ENCODE data around the gene RBM12.
A peak's percentile ranks its signal among the peaks of the same experiment; 100 is the strongest.

RBM12 gene

DNA sequence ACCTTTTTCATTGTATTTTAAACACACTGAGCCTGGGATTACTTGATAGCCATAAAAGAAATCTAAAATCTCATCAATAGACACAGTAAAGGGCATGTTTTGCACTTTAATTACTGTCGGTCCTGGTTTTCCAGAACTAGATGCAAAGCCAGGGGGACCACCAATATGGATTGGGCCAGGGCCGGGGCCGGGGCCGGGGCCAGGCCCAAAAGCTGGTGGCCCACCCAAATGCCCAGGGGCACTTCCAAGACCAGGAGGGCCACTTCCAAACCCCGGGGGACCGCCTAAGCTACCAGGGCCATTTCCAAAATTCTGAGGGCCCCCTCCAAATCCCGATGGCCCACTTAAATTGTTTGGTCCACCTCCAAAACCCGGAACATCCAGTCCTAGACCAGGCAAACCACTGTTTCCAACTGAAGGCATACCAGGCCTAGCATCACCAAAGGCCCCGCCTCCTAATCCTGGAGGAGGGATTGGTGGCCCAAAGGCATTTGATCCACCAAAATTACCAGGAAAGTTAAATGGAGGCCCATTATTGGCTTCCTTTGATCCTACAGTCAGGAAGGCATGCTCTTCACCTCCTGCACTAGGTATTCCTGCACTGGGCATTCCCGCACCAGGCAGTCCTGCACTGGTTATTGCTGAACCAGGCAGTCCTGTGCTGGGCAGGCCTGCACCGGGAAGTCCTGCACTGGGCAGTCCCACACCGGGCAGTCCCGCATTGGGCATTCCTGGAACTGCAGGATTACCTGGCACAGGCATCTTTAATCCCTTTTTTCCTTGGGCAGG, 11.9 kb downstream of the RBM12 start:
- DNase-seq: no peak

DNA sequence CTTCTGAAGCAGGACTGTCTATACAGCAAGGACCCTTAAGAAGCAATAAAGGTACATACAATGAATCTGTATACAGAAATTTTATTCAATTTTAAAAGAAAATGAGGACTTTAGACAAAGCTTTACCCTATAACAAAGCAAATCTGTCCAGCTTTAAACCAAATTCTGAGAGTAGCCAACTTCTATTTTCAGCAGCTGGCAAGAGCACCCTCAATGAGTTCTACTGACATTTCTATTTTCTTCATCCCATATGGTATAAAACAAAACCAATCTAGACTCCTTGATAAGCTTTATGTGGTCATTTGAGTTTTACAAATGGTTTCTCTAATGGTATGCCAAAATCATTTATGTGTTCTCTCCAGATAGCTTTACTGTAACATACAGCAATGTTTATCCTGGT, 12.7 kb downstream of the RBM12 start:
- no peak for DNase-seq

DNA sequence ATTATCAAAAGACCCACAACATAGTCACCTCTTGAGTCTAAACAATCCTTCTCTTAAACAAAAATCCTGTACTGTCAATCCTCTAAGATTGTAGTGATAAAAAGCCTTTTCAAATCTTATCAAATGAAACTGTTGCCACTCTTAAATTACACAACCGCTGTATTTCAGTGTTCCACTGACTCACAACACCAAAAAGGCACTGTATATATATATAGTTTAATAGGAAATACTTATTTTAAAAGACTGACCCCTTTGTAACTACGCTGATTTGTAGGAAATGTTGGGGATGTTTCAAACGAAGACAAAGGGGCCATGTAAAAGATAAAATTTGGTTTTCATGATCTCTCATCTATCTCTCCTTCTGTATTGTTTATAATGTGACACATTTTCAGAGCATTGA, 14.1 kb downstream of the RBM12 start:
- no peak for DNase-seq

DNA sequence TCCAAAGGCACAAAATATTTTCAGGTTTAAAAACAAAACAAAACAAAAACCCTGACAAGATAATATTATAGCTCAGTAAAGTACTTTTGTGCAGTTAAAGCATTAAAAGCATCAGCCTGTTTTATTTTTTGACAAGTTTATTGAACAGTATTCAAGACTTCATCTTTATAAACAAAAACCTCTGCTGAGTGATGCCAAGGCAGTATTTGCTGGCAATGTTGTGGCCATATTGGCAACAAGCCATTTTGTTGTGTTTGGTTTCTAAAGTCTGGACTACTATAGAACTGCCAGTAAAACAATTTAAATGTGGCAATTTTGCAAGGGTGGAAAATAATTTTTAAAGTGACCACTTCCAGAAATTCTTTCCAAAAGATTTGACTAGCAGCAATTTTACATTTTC, 15.9 kb downstream of the RBM12 start:
- DNase-seq: no peak

DNA sequence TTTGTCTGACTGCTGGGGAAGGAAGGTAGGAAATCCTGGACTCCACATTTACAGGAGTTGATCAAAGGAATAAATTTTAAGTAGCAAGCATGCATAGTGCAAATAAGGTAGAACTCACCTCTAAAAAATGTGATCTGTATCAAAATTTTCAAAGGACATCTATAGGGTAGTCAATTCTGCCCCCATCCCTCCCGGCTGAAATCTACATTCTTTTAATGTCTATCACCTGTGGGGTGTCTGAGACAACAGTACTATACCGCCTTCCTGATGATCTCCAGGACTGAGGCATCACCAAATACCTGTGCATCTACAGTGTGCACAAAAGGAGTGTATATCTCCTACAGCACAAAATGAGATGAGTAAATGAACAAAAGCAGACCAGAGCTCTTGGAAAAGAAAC, 19.9 kb downstream of the RBM12 start:
- DNase-seq: no peak

DNA sequence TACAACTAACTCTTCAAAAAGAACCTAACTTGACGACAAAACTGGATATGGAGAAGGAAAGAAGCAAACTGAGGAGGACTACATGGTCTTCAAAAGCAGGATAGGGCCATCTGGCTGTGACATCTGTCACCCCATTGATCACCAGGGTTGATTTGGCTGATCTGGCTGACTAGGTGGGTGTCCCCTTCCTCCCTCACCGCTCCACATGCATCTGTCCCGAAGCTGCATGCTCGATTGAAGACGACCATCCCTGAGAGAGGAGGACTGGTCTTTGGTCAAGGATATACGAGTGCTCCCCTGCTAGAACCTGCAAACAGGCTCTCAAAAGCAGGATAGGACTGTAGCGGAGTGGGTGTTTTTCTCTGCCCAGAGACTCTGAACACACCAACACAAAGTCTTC, 21.7 kb downstream of the RBM12 start:
- no peak for DNase-seq

DNA sequence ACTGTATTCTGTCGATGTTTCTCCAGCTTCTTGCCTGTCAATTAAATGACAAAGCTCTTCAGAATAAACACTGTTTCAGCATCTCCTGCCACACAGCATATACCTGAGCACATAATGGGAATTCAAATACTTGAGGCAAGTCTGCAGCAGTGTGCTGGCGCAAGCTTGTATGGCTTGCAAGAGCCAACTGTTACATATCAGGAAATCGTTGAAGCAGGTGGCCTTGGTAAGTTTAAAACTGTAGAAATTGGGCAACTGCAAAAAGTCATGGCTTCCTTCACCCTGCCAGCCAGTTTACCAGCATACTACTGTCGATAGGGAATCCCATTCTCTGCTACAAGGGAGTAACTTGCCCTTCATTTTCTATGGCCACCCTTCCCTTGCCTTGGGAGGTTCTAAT, 23.0 kb downstream of the RBM12 start:
- no peak for DNase-seq

DNA sequence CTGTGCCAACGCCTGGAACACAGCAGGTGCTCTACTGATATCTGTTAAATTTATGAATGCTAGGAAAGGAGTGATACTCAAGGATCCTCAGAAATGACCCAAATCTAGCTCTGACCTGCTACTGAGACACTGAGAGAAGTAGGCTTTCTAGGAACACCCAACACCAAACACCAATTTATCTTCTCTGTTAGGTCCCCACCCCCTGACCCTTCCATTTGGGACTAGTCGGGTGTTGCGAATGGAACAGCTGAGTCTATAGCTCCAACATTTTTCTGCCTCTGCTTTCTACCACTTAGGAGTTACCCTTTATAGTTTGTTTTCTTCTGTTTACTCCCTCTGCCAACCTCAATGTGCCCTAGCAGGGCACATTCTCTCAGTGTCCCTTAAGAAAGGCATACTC, 24.0 kb downstream of the RBM12 start:
- DNase-seq: no peak

DNA sequence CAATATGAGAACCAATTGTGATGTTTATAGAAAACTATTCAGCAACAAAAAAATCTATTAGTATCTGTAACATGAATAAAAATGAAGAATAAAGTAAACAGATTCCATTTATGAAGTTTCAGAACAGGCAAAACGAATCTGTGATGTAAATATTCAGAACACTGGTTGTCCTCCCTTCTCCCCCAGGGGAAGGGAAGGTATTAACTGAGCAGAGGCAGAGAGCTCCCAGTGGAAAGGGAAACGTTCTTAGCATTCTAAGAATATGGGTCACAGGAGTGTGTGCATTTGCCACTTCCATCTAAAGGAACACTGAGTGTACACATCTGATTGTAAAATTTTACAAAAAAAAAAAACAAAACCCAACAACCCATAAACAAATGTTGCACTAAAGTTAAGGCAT, 25.9 kb downstream of the RBM12 start:
- DNase-seq: no peak

DNA sequence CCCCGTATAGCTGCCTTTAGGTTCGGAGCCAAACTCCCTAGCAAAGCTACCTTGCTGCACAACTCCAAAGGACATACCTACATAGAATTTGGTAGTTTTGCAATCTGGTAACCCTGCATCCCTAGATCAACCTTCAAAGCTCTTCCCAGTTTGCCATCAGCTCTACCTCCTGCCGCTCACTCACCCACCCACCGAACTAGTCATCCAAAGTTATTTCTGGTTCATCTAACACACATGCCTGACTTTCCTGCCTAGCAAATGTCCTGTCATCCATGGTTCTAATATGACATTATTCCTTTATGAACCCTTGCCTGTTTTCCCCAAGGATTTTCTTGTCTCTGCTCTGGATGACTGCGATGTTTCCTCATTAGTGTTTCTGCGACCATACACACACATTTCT, 27.4 kb downstream of the RBM12 start:
- DNase-seq: no peak

DNA sequence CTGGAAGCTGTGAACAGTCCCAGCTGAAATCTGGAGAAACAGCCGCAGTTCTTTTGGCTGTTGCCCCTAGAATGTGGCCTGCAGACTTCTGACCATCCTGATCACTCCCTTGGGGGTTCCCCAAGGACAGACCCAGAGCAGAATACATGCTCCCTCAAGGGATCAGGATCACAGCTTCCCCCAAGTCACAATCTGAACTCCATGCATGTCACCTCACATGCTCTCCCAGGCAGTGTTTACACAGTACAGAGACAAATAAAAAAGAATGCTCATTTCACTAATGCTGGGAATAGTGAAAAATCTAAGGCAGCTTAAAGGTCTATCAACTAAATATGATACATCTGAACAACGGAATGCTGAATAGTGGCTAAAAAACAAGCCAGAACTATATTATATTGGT, 28.6 kb downstream of the RBM12 start:
- no peak for DNase-seq

DNA sequence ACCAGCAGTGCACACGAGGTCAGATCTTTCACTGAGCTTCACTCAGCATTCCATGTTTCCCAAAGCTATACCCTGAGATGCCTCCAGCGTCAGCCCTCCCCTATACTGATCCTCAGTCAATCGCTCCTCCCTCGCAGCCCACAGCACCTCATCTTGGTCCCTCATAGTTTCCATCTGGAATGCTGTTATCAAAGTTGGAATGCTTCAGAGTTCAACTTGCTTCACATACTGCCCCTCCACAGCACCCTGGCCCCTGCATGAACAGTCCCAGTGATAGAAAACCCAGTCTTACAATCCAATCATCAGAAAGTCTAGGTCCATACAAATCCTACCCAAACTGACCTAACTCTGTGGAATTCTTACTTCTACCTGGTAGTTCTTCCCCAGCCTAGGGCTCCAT, 29.0 kb downstream of the RBM12 start:
- no peak for DNase-seq

DNA sequence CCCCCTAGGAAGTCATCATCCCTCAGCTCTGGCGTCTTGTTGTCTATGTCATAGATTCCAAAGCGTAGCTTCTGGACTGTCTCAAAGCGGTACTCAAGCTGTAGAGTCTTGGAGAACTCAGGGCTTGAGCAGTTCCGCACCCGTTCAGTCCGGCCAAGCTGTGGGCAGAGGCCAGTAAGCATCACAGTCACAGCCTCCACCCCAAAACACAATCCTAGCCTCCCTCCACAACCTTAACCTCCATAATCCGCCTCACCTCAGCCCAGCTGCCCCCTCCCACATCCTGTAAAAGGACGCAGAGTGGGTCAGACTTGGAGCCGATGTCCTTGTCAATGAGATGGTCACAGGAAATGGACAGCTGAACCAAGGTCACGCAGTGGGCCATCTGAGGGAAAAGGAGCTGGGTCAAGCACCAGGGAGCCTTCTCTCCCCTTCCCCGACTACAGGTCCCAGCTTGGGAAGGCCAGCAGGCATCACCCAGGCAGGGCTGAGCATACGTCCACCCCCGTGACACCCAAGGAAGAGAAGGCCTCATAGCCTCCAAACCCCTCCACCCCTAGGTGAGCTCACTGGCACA, 32.1 kb downstream of the RBM12 start:
- DNase-seq: no peak

DNA sequence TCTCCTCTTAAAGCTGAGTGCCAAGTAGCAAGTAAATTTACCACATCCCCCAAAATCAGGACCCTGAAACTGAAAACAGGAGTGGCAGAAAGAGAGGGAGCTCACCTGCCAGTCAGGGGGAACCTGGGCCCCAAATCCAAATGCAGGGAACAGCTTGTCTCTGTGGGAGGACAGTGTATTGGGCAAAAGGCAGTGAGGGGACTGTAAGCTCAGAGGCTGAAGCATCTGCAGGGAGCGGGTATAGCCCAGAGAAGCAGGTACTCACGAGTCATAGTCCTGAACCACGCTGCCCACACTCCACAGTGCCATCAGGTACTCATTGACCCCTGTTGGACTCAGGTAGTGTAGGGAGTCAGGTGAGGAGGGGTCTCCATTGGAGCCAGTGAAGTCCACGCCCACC, 34.1 kb downstream of the RBM12 start:
- no peak for DNase-seq

DNA sequence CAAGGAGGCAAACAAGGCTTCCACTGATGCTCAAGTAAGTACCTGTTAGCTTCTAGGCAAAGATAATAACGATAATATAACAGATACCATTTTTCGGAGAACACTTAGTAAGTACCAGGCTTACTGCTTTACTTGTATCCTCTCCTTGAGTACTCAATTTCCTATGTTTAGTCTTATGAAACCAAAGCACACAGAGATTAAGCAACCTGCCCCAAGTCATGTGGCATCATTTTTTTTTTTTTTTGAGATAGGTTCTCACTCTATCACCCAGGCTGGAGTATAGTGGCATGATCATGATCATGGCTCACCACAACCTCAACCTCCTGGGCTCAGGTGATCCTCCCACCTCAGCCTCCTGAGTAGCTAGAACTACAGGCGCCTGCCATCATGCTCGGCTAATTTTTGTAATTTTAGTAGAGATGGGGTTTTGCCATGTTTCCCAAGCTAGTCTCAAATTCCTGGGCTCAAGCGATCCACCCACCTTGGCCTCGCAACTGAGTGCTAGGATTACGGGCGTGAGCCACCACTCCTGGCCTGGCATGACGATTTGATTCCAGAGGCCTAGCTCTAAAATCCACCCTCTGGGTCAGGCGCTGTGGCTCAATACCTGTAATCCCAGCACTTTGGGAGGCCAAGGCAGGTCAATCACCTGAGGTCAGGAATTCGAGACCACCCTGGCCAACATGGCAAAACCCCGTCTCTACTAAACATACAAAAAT, 35.1 kb downstream of the RBM12 start:
- no peak for DNase-seq

DNA sequence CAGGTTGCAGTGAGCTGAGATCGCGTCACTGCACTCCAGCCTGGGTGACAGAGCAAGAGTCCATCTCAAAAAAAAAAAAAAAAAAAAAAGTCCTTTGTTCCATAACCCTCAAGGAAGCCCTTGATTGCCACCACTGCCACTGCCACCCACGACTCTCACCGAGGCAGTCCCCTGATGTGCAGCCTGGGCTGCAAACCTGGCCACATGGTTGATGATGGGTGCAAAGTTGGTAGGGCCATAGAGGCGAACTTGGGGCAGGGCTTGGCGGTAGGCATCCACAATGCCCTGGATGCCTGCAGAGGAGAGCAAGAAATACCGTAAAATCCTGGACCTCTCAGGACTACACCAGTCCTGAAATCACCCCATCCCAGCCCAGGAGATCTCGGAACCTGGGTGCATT, 37.6 kb downstream of the RBM12 start:
- no peak for DNase-seq

DNA sequence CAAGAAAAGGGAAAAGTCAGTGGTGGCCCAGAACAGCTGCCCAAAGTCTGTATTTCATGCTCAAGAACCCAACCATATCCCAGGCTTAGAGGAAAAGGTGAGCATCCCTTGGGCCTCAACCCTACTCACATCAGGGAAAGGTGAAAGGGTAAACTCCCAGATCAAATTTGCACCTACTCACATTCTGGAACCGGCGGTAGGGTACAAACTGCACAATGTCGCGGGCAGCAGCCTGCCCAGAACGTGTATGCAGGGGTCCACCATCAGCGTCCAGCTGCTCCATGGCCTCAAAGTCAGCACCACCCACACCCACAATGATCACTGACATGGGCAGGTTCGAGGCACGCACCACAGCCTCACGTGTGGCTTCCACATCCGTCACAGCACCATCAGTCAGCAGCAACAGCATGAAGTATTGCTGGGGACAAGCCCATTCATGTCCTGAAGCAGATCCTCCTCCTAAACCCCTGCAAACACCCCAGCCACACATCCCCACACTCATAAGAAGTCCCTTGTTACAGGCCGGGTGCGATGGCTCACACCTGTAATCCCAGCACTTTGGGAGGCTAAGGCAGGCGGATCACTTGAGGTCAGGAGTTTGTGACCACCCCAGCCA, 38.2 kb downstream of the RBM12 start:
- no peak for DNase-seq

DNA sequence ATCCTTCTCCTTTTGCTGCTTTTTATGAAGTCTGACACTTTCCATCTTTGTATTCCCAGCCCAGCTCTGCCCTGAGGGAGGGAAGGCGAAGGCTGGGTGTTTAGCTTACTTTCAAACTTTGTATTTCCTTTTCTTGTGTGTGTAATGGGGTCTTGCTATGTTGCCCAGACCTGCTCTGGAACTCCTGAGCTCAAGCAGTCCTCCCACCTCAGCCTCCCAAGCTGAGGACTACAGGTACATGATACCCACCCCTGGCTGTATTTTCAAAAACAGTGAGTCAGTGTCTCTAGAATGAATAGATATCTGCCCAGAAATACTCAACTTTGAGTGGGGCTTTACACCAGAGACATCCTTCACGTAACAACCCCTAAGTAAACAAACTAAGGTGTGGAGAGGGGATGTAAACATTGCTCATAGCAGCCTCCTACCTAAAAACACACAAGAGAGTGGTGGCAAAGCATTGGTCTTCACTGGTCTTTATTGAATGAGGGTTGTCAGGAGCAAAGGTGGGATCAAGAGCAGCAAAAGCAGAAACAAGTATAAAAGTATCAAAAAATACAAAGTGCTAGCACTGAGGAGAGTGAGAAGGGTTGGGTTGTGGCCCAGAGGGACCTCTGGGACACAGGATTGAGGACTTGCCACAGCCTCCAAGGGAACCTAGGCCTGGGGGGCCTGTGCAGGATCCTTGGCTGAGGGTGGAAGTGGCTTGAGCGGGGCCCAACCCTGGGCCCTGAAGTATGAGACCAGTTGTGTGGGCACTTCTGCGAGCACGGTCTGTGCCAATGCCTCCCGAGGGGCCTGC, 38.9 kb downstream of the RBM12 start:
- DNase-seq: no peak

DNA sequence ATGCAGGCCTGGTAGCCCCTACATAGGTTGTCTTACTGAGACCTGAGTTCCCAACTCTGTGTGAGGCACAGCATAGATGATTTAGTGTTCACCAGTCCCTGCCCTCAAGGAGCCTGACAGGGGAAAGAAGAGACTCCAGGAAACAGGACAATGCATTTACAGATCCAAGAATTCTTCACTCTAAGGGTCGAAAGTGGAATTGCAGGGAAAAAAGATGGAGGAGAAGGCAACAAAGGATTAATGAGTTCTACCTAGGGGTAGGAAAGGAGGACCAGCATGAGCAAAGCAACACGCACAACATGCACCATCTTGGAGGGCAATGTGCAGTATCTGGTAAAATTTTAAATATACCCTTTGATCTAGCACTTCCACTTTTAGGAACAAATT, 43.1 kb downstream of the RBM12 start:
- DNase-seq: no peak

DNA sequence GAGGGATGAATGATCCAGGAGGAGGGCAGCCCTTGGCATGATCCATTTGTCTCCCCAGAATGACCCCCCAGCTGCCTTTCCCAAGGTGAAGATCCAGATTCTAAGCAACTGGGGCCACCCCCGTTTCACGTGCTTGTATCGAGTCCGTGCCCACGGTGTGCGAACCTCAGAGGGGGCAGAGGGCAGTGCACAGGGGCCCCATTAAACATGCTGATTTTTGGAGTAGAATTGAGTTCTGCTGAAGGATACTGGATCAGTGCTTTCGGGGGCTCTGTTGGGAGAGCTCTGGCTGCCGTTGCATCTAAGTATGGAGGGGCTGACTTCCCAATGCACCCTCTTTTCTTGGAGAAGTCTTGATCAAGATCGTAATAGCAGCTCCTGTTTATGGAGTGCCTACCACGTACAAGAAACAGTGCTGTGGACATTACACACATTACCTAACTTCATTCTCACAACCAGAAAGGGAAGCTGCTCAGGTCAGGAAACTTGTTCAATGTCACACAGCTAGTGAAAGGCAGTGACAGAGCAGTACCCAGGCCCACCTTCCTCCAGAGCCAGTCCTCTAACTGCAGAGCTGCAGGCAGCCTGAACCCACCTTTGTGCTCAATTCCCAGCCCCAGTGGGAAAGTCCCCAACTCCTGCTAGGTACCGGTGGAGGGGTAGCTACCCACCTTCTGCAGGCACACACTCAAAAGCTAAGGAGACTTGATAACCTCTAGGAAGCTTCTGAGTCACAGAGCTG, 43.7 kb downstream of the RBM12 start:
- no peak for DNase-seq

DNA sequence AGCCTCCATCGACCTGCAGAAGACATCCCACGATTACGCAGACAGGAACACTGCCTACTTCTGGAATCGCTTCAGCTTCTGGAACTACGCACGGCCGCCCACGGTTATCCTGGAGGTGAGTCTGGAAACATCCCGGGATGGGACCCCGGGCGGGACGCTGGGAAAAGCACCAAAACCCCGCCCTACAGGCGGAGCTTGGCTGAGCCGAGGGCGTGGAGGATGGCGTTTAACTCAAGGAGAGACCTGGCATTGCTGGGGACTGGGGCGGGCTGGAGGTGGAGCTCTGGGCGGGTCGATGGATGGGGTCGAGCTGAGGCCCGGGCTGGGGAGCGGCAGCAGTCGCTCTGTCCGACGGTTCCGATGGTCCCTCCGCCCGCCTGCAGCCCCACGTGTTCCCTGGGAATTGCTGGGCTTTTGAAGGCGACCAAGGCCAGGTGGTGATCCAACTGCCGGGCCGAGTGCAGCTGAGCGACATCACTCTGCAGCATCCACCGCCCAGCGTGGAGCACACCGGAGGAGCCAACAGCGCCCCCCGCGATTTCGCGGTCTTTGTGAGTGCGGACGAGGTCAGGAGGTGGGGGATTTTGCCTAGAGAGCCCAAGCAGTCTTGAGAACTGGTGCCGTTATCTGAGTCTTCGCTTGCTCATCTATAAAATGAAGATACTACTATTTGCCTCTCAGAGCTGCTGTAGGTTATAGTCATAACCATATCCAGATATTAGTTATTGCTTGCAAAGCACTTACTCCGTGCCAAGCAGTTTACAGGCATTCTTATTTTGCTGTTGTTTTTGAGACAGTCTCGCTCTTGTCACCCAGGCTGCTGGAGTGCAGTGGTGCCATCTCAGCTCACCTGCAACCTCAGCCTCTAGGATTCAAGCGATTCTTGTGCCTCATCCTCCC, 45.3 kb downstream of the RBM12 start:
- peak; percentile 67 for DNase-seq
